ENCODE results near the gene UNC119. TPM values are rescaled to one million over a fixed set of nuclear protein-coding genes. Genes with fewer than 3 reads are reported as not detected.

UNC119 gene
- total and polyA plus RNA-seq, 2 experiments from 2014 or later, result 39.0 to 78.4 TPM

DNA sequence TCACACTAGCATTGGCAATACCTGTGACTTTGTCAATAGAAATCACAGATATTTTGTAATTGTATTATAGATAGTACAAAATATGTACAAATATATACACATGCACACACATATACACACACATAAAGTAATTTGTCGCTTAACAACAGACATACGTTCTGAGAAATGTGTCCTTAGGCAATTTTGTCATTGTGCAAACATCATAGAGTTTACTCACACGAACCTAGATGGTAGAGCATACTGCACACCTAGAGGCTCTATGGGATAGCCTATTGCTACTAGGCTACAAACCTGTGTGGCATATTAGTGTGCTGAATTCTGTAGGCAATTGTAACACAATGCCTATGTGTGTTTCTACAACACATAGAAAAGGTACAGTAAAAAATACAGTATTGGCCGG lies 11.0 kb downstream of the UNC119 start (continued):
- TF ChIP-seq, protein P1, sequence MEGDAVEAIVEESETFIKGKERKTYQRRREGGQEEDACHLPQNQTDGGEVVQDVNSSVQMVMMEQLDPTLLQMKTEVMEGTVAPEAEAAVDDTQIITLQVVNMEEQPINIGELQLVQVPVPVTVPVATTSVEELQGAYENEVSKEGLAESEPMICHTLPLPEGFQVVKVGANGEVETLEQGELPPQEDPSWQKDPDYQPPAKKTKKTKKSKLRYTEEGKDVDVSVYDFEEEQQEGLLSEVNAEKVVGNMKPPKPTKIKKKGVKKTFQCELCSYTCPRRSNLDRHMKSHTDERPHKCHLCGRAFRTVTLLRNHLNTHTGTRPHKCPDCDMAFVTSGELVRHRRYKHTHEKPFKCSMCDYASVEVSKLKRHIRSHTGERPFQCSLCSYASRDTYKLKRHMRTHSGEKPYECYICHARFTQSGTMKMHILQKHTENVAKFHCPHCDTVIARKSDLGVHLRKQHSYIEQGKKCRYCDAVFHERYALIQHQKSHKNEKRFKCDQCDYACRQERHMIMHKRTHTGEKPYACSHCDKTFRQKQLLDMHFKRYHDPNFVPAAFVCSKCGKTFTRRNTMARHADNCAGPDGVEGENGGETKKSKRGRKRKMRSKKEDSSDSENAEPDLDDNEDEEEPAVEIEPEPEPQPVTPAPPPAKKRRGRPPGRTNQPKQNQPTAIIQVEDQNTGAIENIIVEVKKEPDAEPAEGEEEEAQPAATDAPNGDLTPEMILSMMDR (conservative IDR thresholded peaks at IDR 0.05; ENCODE audit: low read depth in 2 of 2), result no peak
- TF ChIP-seq EZH2 (IDR thresholded peaks at IDR 0.05; ENCODE audit: low read depth, unreplicated experiment) (no peak), ZNF331 (CRISPR knock-in tag; IDR thresholded peaks at IDR 0.05; ENCODE audit: low read depth) (no peak)
- TF ChIP-seq, protein P2, sequence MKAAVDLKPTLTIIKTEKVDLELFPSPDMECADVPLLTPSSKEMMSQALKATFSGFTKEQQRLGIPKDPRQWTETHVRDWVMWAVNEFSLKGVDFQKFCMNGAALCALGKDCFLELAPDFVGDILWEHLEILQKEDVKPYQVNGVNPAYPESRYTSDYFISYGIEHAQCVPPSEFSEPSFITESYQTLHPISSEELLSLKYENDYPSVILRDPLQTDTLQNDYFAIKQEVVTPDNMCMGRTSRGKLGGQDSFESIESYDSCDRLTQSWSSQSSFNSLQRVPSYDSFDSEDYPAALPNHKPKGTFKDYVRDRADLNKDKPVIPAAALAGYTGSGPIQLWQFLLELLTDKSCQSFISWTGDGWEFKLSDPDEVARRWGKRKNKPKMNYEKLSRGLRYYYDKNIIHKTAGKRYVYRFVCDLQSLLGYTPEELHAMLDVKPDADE (IDR thresholded peaks at IDR 0.05), result no peak

DNA sequence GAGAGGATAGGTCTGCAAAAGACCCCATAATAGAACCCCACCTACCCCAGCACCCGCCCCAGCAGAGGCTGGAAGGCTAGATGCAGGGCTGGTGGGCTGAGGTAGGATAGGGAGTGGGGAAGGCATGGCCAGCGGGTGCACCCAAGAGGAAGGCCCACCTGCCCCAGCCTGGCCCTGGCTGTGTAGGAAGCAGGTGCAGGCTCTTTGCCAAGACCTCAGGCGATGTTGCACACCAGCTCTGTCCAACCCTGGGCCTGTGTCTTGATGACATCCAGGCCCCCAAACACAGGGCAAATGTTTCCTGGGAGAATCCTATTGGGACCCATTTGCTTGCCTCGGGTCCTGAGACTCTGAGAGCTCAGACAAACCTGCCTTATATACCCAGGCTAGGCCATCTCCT lies 12.2 kb downstream of the UNC119 start:
- H3K4me3 ChIP-seq, result no peak overlapping the region
- TF ChIP-seq, protein P3, sequence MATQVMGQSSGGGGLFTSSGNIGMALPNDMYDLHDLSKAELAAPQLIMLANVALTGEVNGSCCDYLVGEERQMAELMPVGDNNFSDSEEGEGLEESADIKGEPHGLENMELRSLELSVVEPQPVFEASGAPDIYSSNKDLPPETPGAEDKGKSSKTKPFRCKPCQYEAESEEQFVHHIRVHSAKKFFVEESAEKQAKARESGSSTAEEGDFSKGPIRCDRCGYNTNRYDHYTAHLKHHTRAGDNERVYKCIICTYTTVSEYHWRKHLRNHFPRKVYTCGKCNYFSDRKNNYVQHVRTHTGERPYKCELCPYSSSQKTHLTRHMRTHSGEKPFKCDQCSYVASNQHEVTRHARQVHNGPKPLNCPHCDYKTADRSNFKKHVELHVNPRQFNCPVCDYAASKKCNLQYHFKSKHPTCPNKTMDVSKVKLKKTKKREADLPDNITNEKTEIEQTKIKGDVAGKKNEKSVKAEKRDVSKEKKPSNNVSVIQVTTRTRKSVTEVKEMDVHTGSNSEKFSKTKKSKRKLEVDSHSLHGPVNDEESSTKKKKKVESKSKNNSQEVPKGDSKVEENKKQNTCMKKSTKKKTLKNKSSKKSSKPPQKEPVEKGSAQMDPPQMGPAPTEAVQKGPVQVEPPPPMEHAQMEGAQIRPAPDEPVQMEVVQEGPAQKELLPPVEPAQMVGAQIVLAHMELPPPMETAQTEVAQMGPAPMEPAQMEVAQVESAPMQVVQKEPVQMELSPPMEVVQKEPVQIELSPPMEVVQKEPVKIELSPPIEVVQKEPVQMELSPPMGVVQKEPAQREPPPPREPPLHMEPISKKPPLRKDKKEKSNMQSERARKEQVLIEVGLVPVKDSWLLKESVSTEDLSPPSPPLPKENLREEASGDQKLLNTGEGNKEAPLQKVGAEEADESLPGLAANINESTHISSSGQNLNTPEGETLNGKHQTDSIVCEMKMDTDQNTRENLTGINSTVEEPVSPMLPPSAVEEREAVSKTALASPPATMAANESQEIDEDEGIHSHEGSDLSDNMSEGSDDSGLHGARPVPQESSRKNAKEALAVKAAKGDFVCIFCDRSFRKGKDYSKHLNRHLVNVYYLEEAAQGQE (IDR thresholded peaks at IDR 0.05; ENCODE audit: unreplicated experiment), result no peak
- TF ChIP-seq EZH2phosphoT487 (IDR thresholded peaks at IDR 0.05; ENCODE audit: unreplicated experiment), result no peak
- TF ChIP-seq, protein P2 (IDR thresholded peaks at IDR 0.05), result no peak
- TF ChIP-seq, protein P1 (conservative IDR thresholded peaks at IDR 0.05; ENCODE audit: low read depth in 2 of 2), result no peak
- TF ChIP-seq, protein P4, sequence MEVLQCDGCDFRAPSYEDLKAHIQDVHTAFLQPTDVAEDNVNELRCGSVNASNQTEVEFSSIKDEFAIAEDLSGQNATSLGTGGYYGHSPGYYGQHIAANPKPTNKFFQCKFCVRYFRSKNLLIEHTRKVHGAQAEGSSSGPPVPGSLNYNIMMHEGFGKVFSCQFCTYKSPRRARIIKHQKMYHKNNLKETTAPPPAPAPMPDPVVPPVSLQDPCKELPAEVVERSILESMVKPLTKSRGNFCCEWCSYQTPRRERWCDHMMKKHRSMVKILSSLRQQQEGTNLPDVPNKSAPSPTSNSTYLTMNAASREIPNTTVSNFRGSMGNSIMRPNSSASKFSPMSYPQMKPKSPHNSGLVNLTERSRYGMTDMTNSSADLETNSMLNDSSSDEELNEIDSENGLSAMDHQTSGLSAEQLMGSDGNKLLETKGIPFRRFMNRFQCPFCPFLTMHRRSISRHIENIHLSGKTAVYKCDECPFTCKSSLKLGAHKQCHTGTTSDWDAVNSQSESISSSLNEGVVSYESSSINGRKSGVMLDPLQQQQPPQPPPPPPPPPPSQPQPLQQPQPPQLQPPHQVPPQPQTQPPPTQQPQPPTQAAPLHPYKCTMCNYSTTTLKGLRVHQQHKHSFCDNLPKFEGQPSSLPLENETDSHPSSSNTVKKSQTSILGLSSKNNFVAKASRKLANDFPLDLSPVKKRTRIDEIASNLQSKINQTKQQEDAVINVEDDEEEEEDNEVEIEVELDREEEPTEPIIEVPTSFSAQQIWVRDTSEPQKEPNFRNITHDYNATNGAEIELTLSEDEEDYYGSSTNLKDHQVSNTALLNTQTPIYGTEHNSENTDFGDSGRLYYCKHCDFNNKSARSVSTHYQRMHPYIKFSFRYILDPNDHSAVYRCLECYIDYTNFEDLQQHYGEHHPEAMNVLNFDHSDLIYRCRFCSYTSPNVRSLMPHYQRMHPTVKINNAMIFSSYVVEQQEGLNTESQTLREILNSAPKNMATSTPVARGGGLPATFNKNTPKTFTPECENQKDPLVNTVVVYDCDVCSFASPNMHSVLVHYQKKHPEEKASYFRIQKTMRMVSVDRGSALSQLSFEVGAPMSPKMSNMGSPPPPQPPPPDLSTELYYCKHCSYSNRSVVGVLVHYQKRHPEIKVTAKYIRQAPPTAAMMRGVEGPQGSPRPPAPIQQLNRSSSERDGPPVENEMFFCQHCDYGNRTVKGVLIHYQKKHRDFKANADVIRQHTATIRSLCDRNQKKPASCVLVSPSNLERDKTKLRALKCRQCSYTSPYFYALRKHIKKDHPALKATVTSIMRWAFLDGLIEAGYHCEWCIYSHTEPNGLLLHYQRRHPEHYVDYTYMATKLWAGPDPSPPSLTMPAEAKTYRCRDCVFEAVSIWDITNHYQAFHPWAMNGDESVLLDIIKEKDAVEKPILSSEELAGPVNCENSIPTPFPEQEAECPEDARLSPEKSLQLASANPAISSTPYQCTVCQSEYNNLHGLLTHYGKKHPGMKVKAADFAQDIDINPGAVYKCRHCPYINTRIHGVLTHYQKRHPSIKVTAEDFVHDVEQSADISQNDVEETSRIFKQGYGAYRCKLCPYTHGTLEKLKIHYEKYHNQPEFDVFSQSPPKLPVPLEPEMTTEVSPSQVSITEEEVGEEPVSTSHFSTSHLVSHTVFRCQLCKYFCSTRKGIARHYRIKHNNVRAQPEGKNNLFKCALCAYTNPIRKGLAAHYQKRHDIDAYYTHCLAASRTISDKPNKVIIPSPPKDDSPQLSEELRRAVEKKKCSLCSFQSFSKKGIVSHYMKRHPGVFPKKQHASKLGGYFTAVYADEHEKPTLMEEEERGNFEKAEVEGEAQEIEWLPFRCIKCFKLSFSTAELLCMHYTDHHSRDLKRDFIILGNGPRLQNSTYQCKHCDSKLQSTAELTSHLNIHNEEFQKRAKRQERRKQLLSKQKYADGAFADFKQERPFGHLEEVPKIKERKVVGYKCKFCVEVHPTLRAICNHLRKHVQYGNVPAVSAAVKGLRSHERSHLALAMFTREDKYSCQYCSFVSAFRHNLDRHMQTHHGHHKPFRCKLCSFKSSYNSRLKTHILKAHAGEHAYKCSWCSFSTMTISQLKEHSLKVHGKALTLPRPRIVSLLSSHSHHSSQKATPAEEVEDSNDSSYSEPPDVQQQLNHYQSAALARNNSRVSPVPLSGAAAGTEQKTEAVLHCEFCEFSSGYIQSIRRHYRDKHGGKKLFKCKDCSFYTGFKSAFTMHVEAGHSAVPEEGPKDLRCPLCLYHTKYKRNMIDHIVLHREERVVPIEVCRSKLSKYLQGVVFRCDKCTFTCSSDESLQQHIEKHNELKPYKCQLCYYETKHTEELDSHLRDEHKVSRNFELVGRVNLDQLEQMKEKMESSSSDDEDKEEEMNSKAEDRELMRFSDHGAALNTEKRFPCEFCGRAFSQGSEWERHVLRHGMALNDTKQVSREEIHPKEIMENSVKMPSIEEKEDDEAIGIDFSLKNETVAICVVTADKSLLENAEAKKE (CRISPR knock-in tag; IDR thresholded peaks at IDR 0.05), result no peak
- no peak for TF ChIP-seq EZH2 (IDR thresholded peaks at IDR 0.05; ENCODE audit: low read depth, unreplicated experiment)

More for the DNA sequence above, 12.2 kb downstream of the UNC119 start:
- no peak overlapping the region for H3K27ac Mint-ChIP-seq
- no peak overlapping the region for H3K4me3 Mint-ChIP-seq
- H2AFZ ChIP-seq, result no peak overlapping the region
- peaks cover 10% of the 10 kb centered on the region for H3K27me3 Mint-ChIP-seq (ENCODE audit: insufficient read depth, low read depth, poor library complexity)
- ATAC-seq (no peak), DNase-seq (ENCODE audit: low spot score) (no peak)
- H3K36me3 ChIP-seq (ENCODE audit: insufficient read depth), result no peaks in the 10 kb centered on the region
- H3K9me3 Mint-ChIP-seq, result no peaks in the 10 kb centered on the region
- no peak overlapping the region for H3K27ac ChIP-seq (ENCODE audit: low read depth)
- H3K4me2 ChIP-seq, result no peak overlapping the region
- H3K79me2 ChIP-seq (replicated peaks; ENCODE audit: insufficient read depth), result no peaks in the 10 kb centered on the region
- H3K4me1 Mint-ChIP-seq, result peaks cover 11% of the 10 kb centered on the region
- no peaks in the 10 kb centered on the region for H3K27me3 ChIP-seq (ENCODE audit: insufficient read depth)
- peaks cover 9% of the 10 kb centered on the region for H3K4me1 ChIP-seq (ENCODE audit: insufficient read depth)
- H3F3A ChIP-seq (replicated peaks; ENCODE audit: low read depth), result no peaks in the 10 kb centered on the region
- no peaks in the 10 kb centered on the region for H4K20me1 ChIP-seq (replicated peaks; ENCODE audit: insufficient read depth)
- no peaks in the 10 kb centered on the region; the same call in 2 of the 3 replicates for H3K36me3 Mint-ChIP-seq (ENCODE audit: low read depth)
- no peaks in the 10 kb centered on the region for H3K9me2 ChIP-seq (ENCODE audit: insufficient read depth)

Data from GM23338 (cell line).